Activated CD8-positive, alpha-beta T cell treated with anti-CD3 and anti-CD28 coated beads, Interleukin-2, amount 10 ng/mL, durations not matched to agents 7 days and 5 days (primary cell): Measurements from ENCODE around the gene CLEC18B. TPM values are rescaled to one million over a fixed set of nuclear protein-coding genes. Genes with fewer than 3 reads are reported as not detected.
"Not testable (repeated sequence)": the region's sequence is repeated elsewhere in the genome, so short reads cannot be mapped to it uniquely, and the experiment has no call there.

Experiments used
- ATAC-seq: fragments of 150-1000 bp; cut with Tn5 transposase; one replicate; pipeline ENCODE4 v1.10.0; 2021; ENCODE audit warnings: moderate library complexity
- CTCF ChIA-PET: fragments of 350-600 bp; sonication (Branson Sonifier 250); formaldehyde crosslinking; loops from one replicate; lab custom pipeline; 2021; ENCODE audit warnings: antibody characterized with exemption; lab: Charles Lee
- POLR2A ChIA-PET: fragments of 350-600 bp; sonication (Branson Sonifier 250); formaldehyde crosslinking; loops from one replicate; lab custom pipeline; 2021; ENCODE audit warnings: antibody characterized with exemption; lab: Charles Lee
- DNase-seq: peaks from one replicate; pipeline ENCODE4 v3.0.0-alpha.2; 2020
- H3K27ac Mint-ChIP-seq: one replicate; pipeline ENCODE4 v1.8.0; 2021; ENCODE audit warnings: mild to moderate bottlenecking, mixed read lengths
- H3K27me3 Mint-ChIP-seq: one replicate; pipeline ENCODE4 v1.8.0; 2021; ENCODE audit warnings: low read depth, mixed read lengths
- H3K36me3 Mint-ChIP-seq: one replicate; pipeline ENCODE4 v1.8.0; 2021; ENCODE audit warnings: low read depth, mixed read lengths
- H3K4me1 Mint-ChIP-seq: one replicate; pipeline ENCODE4 v1.8.0; 2021; ENCODE audit warnings: low read depth, mixed read lengths
- H3K4me3 Mint-ChIP-seq: one replicate; pipeline ENCODE4 v1.8.0; 2021; ENCODE audit warnings: mild to moderate bottlenecking, mixed read lengths
- H3K9me3 Mint-ChIP-seq: one replicate; pipeline ENCODE4 v1.8.0; 2022; ENCODE audit warnings: mixed read lengths; ENCODE audit not compliant: insufficient read depth
- total RNA-seq, 2 experiments: library from RNA; stranded (reverse); gene quantifications; one replicate each; pipeline ENCODE4 v1.2.3, GENCODE V29; 2021

CLEC18B gene
- total RNA-seq, 2 experiments from 2014 or later: 0.76 to 1.1 TPM

DNA sequence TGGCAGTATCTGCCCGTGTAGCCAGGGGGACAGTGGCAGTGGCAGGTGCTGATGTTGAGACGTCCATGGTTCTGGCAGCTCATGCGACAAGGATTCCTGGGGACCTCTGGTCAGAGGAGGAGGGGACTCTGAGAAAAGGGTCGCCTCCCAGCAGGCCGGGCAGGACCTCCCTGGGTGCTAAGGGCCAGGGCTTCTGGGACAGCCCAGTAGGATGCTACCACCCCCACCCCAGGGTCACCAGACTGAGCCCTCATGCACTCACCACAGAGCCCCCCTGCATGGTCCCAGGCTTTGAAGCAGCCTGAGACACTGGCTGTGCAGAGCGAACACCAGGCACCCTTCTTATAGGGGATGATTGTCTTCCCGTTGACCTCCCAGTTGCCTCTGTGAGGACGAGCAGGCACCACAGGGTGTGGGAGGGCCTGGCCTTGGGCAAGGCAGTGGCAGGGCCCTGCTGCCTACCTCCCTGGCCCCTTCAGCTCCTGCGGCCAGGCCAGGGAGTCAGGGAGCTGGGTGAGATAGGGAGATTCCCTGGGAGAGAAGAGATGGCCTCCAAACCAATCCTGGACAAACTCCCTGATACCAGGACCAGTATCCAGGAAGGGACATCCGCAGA, 8.4 kb downstream of the CLEC18B start:
- POLR2A ChIA-PET, H3K9me3 Mint-ChIP-seq, H3K36me3 Mint-ChIP-seq, H3K27ac Mint-ChIP-seq, DNase-seq, H3K4me3 Mint-ChIP-seq, CTCF ChIA-PET, ATAC-seq, H3K27me3 Mint-ChIP-seq, H3K4me1 Mint-ChIP-seq: not testable (repeated sequence)

DNA sequence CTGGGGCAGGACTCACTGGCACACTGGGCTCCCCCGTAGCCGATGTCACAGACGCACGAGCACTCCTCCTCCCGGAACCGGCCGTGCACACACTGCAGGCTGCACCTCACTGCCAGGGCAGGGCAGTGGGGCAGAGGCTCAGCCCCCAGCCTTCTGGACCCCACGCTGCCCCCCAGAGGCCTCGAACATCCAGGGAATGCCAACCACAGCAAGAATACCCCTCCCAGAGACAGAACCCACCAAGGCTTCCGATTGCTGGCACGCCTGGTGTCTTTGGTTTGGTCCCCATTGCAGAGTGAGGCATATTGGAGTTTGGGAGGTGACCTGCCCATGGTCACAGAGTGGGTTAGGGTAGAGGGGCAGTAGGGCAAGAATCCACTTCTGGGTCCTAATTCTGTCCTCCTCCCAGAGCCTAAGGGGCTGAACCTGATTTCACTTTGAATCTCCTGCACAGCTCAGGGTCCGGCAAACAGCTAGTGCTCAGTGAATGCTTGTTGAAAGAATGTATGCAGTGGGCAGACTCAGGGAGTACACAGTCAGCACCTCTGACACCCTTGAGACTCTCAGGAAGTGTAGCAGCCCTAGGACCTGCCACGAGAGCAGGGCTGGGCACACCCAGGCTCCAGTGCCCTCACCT, 9.0 kb downstream of the CLEC18B start:
- not testable (repeated sequence) for ATAC-seq, H3K9me3 Mint-ChIP-seq, H3K36me3 Mint-ChIP-seq

DNA sequence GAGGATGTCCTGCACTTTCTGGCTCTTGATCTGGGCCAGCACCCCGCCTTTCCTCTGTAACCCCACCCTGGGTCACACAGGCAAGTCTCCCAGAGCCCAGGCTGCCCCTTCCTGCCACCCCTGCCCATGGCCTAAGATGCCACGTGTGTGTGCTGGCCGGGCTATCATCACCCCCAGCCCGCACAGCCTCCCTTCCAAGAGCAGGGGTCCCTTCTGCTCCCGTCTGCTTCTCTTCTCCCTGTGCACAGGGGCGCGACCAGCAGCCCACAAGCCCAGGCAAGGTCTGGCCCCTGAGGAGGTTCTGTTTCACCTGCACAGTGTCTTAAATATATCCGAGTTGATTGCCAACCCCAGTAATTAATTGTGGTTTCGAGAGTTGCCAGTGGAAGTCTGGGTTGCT, 10.3 kb downstream of the CLEC18B start:
- H3K9me3 Mint-ChIP-seq, H3K4me3 Mint-ChIP-seq, POLR2A ChIA-PET, ATAC-seq, DNase-seq, CTCF ChIA-PET, H3K27ac Mint-ChIP-seq, H3K36me3 Mint-ChIP-seq, H3K27me3 Mint-ChIP-seq, H3K4me1 Mint-ChIP-seq: not testable (repeated sequence)

More for the DNA sequence above, 9.0 kb downstream of the CLEC18B start:
- H3K4me1 Mint-ChIP-seq, H3K27ac Mint-ChIP-seq, CTCF ChIA-PET, POLR2A ChIA-PET, H3K4me3 Mint-ChIP-seq, H3K27me3 Mint-ChIP-seq, DNase-seq: not testable (repeated sequence)

DNA sequence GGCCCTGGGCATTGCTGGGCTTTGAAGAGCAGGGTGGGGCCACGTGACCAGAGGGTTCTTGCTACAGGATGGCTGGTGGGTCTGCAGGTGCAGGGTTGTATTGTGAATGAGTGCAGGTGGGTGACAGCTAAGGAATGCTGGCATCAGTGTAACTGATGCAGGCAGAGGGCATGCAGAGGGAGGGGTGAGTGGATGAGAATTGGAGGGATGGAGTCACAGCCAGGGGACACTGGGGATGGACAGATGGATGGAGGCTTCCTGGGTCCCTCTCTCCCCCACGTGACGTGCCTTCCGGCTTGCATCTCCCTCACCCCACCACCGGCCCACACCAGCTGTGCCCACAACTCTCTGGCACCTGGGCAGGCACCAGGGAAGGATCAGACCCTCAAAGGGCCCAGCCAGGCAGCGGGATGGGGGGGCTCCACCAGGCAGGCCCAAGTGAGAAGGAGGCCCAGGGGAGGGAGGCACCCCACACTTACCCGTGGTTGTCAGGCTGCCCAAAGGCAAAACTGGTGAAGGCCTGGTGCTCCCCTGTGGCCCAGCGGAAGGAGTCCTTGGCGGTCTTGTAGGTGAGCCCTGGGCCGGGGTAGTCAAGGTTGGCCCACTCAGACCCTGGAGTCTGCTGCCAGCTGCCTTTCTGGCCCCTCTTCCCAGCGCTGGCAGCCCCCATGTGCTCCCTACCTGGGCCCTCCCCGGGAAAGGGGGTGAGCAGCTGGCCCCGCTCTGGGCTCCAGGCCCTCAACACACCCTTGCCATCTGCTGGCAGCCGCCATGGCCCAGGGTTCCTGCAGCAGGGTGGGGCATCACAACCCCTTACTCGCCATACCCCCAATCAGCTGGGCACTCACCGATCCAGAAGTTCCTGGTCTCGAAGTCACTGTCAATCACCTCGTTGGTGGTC, 11.0 kb downstream of the CLEC18B start:
- H3K36me3 Mint-ChIP-seq, POLR2A ChIA-PET, H3K4me3 Mint-ChIP-seq, H3K27ac Mint-ChIP-seq, H3K9me3 Mint-ChIP-seq, ATAC-seq, H3K27me3 Mint-ChIP-seq, DNase-seq, CTCF ChIA-PET, H3K4me1 Mint-ChIP-seq: not testable (repeated sequence)

DNA sequence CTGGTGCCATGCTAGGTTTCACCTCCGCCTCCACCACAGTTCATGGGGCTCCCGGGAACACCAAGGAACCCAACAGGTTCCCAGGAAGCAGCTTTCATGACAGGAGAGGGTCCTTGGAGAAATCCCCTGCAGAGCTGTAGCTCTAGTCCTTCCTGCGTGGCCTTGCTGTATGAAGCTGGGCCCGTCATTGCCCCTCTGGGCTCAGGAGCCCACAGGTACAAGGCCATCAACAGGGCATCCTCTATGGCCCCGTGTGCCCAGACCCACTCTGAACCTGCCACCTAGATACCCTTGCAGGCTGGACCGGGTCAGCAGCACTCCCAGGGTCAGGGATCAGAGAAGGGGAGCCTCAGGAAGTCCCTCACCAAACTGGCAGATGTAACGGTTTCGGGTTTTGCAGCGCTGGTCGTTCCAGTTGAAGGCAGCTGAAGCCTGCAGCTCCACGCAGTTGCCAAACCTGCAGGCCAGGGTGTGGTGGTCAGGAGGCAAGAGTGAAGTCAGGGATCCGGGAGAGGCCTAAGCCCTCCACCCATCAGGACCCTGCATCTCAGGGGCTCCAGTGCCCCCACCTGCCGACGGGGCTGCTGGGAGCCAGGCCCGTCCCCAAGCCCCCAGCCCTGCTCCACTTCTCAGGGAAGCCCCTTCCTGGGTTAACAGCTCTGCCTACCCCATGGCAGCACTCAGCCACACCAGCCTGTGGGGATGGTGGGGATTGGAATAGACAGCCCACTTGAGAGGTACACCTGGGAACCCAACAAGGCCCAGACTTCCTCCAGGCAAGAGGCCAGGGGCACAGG, 11.9 kb downstream of the CLEC18B start:
- H3K27ac Mint-ChIP-seq, POLR2A ChIA-PET, H3K27me3 Mint-ChIP-seq, H3K9me3 Mint-ChIP-seq, H3K4me3 Mint-ChIP-seq, CTCF ChIA-PET, H3K36me3 Mint-ChIP-seq, H3K4me1 Mint-ChIP-seq, DNase-seq, ATAC-seq: not testable (repeated sequence)

GRCh38 chr16:74407362-74407705, 13.9 kb downstream of the CLEC18B start:
- H3K9me3 Mint-ChIP-seq, H3K4me3 Mint-ChIP-seq, DNase-seq, H3K4me1 Mint-ChIP-seq, ATAC-seq, H3K27ac Mint-ChIP-seq, H3K36me3 Mint-ChIP-seq, POLR2A ChIA-PET, H3K27me3 Mint-ChIP-seq, CTCF ChIA-PET: not testable (repeated sequence)

DNA sequence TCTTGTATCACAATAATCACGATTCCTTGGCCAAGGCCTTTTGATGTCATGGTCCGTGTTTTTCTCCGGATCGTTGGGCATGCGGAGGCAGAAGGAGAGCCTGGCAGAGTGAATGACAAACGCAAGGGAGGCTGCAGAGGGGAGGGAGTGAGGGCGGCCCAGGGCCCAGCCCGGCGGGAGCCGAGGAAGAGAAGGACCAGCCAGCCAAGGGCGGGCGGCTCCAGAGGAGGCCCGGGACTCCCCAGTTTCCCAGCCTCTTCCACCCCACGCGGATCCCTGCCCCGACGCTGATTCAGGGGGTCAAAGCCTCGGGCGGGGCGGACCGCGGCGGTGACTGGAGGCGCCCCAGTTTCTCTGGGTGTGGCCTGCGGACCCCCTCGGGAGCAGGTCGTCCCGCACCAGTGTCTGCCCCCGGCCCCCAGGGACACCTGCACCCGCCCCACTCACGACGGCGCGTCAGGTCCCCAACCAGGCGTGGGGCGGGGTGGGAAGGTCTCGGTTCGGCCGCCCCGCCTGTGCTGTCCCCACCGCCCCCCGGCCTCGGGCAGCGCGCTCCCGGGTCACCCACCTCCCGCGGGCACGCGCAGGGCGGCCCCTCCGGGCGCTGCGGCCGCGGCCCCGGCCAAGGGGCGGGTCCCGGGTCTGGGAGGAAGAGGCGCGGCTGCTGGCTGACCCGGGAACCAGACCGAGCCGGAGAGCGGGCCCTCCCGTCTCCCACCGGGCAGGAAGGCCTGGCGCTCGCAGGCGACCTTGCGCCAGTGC, 14.5 kb downstream of the CLEC18B start:
- POLR2A ChIA-PET, H3K36me3 Mint-ChIP-seq, CTCF ChIA-PET, DNase-seq, H3K27me3 Mint-ChIP-seq, H3K4me1 Mint-ChIP-seq, H3K4me3 Mint-ChIP-seq, H3K27ac Mint-ChIP-seq, H3K9me3 Mint-ChIP-seq: not testable (repeated sequence)
- ATAC-seq: peak; percentile 61

GRCh38 chr16:74404148-74404933, 16.9 kb downstream of the CLEC18B start:
- ATAC-seq, H3K36me3 Mint-ChIP-seq, CTCF ChIA-PET, H3K4me1 Mint-ChIP-seq, H3K9me3 Mint-ChIP-seq, H3K4me3 Mint-ChIP-seq, H3K27me3 Mint-ChIP-seq, DNase-seq, POLR2A ChIA-PET, H3K27ac Mint-ChIP-seq: not testable (repeated sequence)

GRCh38 chr16:74400238-74400637, 21.0 kb downstream of the CLEC18B start:
- POLR2A ChIA-PET: not testable (repeated sequence)

DNA sequence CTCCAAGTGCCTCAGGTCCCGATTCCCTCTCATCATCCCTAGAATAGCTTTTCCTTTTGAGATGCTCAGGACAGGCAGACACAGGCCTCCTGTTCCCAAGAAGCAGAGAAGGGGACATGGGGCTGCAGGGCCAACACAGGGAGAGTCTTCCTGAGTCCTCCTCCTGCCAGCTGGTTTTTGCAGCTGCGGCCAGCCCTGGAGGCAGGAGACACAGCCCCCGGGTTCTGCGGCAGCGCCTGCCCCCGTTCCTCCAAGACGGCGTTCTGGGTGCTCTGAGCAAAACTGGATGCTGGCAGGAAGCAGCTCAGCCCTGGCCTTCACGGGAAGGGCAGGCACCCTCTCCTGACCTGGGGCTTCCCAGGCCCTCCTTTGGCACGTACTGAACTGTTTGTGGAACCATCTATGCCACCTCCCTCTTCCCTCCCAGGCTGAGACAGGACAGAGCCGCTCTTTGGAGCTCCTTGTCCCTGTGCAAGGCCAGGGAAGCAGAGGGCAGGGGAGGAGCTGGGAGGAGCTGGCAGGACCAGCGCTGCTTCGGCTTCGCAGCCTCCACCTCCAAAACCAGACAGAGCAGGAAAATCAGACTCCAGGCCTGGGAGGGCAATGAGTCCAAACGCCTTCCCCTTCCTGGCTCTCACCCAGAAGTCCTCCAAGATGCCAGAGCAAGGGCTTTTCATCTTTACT, 22.9 kb downstream of the CLEC18B start:
- H3K4me1 Mint-ChIP-seq, CTCF ChIA-PET, DNase-seq, H3K4me3 Mint-ChIP-seq, H3K9me3 Mint-ChIP-seq, ATAC-seq, POLR2A ChIA-PET, H3K27me3 Mint-ChIP-seq, H3K36me3 Mint-ChIP-seq, H3K27ac Mint-ChIP-seq: not testable (repeated sequence)

More at GRCh38 chr16:74400238-74400637, 21.0 kb downstream of the CLEC18B start:
- H3K4me3 Mint-ChIP-seq, H3K27ac Mint-ChIP-seq, H3K4me1 Mint-ChIP-seq, H3K27me3 Mint-ChIP-seq, CTCF ChIA-PET, DNase-seq, H3K36me3 Mint-ChIP-seq, H3K9me3 Mint-ChIP-seq, ATAC-seq: not testable (repeated sequence)
